Dendritic cell treated with granulocyte-macrophage colony-stimulating factor and Interleukin-4, amounts not matched to agents 40 ng/mL and 50 ng/mL, for 4 days (primary cell): ENCODE measurements around the gene DGKE.

Source experiments
- H3K27ac Mint-ChIP-seq: one replicate; pipeline ENCODE4 v1.8.0; 2022; ENCODE audit warnings: mild to moderate bottlenecking, mixed read lengths
- H3K27me3 Mint-ChIP-seq: one replicate; pipeline ENCODE4 v1.8.0; 2022; ENCODE audit warnings: mild to moderate bottlenecking, mixed read lengths
- H3K36me3 Mint-ChIP-seq: one replicate; pipeline ENCODE4 v1.8.0; 2022; ENCODE audit warnings: low read depth, mixed read lengths
- H3K4me1 Mint-ChIP-seq: one replicate; pipeline ENCODE4 v1.8.0; 2022; ENCODE audit warnings: low read depth, mixed read lengths
- H3K4me3 Mint-ChIP-seq: one replicate; pipeline ENCODE4 v1.8.0; 2022; ENCODE audit warnings: mild to moderate bottlenecking, moderate library complexity, mixed read lengths
- H3K9me3 Mint-ChIP-seq: one replicate; pipeline ENCODE4 v1.8.0; 2022; ENCODE audit warnings: mixed read lengths
- intact Hi-C: fragments of 100-400 bp; cut with micrococcal nuclease; formaldehyde crosslinking; loops from one replicate; pipeline ENCODE4 v1.15.0; 2022

Gene DGKE

DNA sequence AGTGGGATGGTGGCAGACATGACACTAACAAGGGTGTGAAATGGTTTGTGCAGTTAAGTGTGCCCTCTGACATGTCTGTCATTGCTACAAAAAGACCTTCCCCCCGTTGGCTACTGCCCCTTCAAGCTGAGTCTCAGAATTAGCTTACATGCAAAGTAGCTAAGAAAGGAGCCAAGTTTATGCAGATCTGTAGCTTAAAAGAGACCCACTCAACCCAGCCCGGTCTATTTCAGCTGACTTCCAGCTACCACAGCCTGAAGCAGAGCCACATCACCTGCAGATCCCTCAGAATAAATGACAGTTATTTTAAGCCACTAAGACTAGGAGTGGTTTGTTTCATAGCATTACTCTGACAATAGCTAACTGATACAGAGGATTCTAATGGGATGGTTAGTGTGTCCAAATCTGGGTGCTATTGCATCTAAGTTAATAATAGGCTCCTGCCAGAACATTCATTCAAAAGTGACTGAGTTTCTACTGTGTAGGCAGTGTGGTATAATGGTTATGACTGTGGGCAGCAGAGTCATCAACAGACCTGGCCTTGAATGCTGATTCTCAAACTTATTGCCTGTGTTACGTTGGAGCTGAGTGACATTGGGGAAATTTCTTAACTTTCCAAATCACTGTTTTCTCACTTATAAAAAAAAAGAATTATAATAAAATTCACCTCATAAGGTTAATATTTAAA, 12.0 kb upstream of the DGKE start:
- Mint-ChIP-seq H3K9me3 (no peaks in the 10 kb centered on the region), H3K27ac (no peak overlapping the region), H3K36me3 (no peaks in the 10 kb centered on the region), H3K4me1 (peaks cover 4% of the 10 kb centered on the region), H3K27me3 (peaks cover 5% of the 10 kb centered on the region), H3K4me3 (no peak overlapping the region)
- intact Hi-C loops, result no loop called here

DNA sequence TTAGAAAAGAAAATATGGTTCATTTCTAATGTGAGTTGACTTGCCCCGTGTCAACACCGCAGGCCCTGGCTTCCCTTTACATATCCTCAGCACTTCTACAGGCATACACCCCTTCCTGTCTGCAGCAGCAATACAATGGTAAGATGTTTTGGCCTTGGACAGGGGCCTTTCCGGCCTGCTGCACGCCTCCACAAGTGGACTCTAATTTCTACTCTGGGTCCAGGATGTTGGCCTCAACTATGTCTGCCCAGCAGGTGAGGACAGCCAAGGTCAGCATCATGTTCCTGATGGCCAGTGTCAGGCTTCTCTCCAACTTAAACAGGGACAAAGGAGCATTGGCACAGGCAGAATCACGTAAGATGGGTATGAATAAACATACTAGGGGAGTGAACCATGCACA, 11.2 kb upstream of the DGKE start:
- peaks cover 4% of the 10 kb centered on the region for H3K4me1 Mint-ChIP-seq
- H3K27me3 Mint-ChIP-seq, result peaks cover 5% of the 10 kb centered on the region
- no peaks in the 10 kb centered on the region for H3K36me3 Mint-ChIP-seq
- H3K4me3 Mint-ChIP-seq, result no peak overlapping the region
- H3K9me3 Mint-ChIP-seq, result no peaks in the 10 kb centered on the region
- no peak overlapping the region for H3K27ac Mint-ChIP-seq
- intact Hi-C loops, result no loop called here

- intact Hi-C loops, result no loop called here
Measured at GRCh38 chr17:56823848-56824247, 10.1 kb upstream of the DGKE start.

DNA sequence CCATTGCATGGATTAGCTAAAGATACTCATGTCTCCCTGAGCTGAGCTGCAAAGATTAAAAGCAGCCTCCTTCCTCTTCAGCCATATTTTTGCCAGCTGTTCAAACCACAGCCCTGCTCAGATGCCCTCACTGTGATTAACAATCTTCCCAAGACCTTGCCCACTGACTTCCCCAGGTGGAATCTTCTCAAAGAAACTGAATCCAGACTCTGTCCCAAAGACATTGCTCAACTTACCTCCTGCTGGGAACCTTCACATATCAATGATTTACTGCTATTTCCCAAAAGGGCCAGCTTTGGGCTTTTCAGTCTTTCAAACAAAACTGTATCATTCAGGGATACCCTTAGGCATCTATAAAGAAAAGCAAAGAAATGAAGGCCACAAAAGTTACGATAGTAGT, 9.4 kb upstream of the DGKE start:
- Mint-ChIP-seq H3K4me1 (peaks cover 3% of the 10 kb centered on the region), H3K36me3 (peaks cover 3% of the 10 kb centered on the region), H3K4me3 (no peak overlapping the region), H3K27me3 (peaks cover under 1% of the 10 kb centered on the region), H3K9me3 (no peaks in the 10 kb centered on the region), H3K27ac (no peak overlapping the region)
- intact Hi-C loops, result no loop called here

More at GRCh38 chr17:56823848-56824247, 10.1 kb upstream of the DGKE start:
- Mint-ChIP-seq H3K27ac (no peak overlapping the region), H3K4me3 (no peak overlapping the region), H3K9me3 (no peaks in the 10 kb centered on the region), H3K36me3 (no peaks in the 10 kb centered on the region), H3K27me3 (peaks cover 5% of the 10 kb centered on the region), H3K4me1 (peaks cover 4% of the 10 kb centered on the region)

GRCh38 chr17:56826611-56827414, 7.1 kb upstream of the DGKE start:
- Mint-ChIP-seq H3K27ac (no peak overlapping the region), H3K27me3 (no peaks in the 10 kb centered on the region), H3K9me3 (no peaks in the 10 kb centered on the region), H3K36me3 (peaks cover 17% of the 10 kb centered on the region), H3K4me3 (no peak overlapping the region), H3K4me1 (peaks cover 8% of the 10 kb centered on the region)
- intact Hi-C loops, result no loop called here

- peaks cover 17% of the 10 kb centered on the region for H3K36me3 Mint-ChIP-seq
- intact Hi-C loops, result loop anchor here (5.0 kb wide), 1 partner anchor 81 kb away; the partner anchor contains the start of gene TRIM25
- H3K4me3 Mint-ChIP-seq, result no peak overlapping the region
- H3K4me1 Mint-ChIP-seq, result peaks cover 31% of the 10 kb centered on the region
- H3K27me3 Mint-ChIP-seq, result peaks cover 8% of the 10 kb centered on the region
- no peak overlapping the region for H3K27ac Mint-ChIP-seq
- H3K9me3 Mint-ChIP-seq, result no peaks in the 10 kb centered on the region
Measured at GRCh38 chr17:56830726-56831368, 3.1 kb upstream of the DGKE start.

DNA sequence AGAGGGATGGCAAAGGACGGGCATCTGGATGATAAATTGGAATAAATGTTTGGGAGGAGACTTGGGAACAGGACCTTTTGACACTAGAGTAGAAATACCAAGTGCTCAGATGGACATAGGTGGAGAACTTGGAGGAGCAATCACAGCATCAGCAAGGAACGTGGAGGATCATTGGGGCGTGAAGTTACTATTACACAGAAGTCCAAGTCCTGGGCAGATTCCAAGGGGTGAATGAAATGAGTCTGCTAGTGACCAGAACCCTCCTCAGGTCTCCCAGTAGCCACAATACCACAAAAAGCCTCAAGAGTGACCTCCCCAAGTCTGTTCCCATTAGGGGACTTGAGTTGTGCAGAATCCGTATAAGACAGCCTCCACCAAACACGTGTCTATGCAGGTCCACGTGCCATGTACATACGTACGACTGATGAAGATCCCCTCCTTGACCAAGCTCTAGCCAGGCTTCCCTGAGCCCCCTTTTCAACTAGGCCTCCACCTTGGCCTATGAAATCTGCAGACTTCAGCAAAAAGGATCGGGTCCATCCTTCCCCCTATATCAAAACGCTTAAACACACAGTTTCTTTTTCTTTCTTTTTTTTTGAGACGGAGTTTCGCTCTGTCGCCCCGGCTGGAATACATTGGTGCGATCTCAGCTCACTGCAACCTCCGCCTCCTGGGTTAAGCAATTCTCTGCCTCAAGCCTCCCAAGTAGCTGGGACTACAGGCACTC, 2.4 kb upstream of the DGKE start:
- Mint-ChIP-seq H3K4me1 (peaks cover 33% of the 10 kb centered on the region), H3K27me3 (peaks cover 9% of the 10 kb centered on the region), H3K36me3 (peaks cover 17% of the 10 kb centered on the region), H3K27ac (no peak overlapping the region), H3K4me3 (no peak overlapping the region), H3K9me3 (no peaks in the 10 kb centered on the region)
- intact Hi-C loops, result loop anchor here (5.0 kb wide), 1 partner anchor 81 kb away; the partner anchor contains the start of gene TRIM25

- peaks cover 17% of the 10 kb centered on the region for H3K36me3 Mint-ChIP-seq
- H3K27ac Mint-ChIP-seq, result peak overlapping the region; percentile 70
- peaks cover 10% of the 10 kb centered on the region for H3K27me3 Mint-ChIP-seq
- peak overlapping the region; percentile 52 for H3K4me3 Mint-ChIP-seq
- intact Hi-C loops, result loop anchor here (5.0 kb wide), 1 partner anchor 80 kb away; the partner anchor contains the start of gene TRIM25
- H3K9me3 Mint-ChIP-seq, result no peaks in the 10 kb centered on the region
- peaks cover 42% of the 10 kb centered on the region for H3K4me1 Mint-ChIP-seq
Measured at GRCh38 chr17:56832446-56832845, 1.5 kb upstream of the DGKE start.

DNA sequence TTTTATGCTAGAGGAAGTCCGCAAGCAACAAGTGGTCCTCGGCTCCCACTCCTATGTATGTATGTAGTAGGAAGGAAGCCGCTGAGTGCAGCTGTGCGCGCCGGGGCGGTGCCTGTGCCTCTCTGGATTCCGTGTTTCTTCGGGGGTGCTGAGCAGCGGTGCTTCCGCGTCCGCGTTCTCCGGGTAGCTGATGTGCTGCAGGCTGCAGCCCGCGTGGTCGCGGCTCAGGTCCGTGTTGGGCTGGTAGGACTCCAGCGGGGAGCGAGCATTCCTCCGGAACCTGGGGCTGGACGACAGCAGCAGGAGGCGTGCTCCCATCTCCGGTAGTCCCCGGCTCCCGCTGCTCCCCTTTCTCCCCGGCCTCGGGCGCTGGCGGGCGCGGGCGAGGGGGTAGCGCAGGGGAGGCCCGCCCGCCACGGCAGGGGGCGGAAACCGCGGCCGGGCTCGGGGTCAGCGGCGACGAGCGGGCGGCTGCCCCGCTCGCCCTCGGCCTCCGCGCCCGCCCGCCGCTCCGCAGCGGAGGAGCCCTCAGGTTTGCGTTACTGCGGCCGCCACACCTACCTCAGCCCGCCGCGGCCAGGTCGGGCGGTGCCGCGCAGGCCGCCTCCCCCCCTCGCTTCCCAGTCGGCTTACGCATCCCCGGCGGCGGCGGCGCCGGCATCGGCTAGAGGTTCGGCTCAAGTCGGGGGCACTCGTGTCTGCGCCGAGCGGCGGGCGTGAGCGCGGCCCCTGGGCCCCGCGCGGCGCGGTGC, 718 bp upstream of the DGKE start:
- H3K27ac Mint-ChIP-seq, result peak overlapping the region; percentile 70
- peaks cover 10% of the 10 kb centered on the region for H3K27me3 Mint-ChIP-seq

DNA sequence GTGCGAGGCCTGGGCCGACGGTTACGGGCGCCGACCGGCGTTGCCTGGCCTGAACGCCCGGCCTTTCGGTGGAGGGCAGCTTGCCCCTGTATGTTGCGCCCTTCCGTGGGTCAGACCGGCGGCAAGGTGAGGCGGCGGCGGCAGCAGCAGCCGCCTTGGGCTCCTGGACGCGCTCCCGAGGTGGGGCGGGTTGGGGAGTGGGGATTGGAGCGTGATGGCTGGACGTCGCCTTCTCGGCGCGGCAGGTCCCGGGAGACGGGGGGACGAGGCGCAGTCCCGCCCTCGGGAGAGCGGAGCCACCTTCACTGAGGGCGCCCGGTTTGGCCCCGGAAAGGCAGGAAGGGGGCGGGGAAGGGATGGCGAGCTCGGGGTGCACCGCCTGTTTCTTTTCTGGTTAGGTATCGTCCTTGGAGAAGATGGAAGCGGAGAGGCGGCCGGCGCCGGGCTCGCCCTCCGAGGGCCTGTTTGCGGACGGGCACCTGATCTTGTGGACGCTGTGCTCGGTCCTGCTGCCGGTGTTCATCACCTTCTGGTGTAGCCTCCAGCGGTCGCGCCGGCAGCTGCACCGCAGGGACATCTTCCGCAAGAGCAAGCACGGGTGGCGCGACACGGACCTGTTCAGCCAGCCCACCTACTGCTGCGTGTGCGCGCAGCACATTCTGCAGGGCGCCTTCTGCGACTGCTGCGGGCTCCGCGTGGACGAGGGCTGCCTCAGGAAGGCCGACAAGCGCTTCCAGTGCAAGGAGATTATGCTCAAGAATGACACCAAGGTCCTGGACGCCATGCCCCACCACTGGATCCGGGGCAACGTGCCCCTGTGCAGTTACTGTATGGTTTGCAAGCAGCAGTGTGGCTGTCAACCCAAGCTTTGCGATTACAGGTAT, 671 bp downstream of the DGKE start:
- intact Hi-C loops, result loop anchor here (5.0 kb wide), 1 partner anchor 78 kb away; the partner anchor contains the start of gene TRIM25
- peak overlapping the region; percentile 74 for H3K27ac Mint-ChIP-seq
- H3K36me3 Mint-ChIP-seq, result peaks cover 13% of the 10 kb centered on the region

More for the DNA sequence above, 718 bp upstream of the DGKE start:
- H3K4me3 Mint-ChIP-seq, result peak overlapping the region; percentile 90
- H3K4me1 Mint-ChIP-seq, result peaks cover 48% of the 10 kb centered on the region
- H3K36me3 Mint-ChIP-seq, result peaks cover 17% of the 10 kb centered on the region
- intact Hi-C loops, result loop anchor here (5.0 kb wide), 1 partner anchor 79 kb away; the partner anchor contains the start of gene TRIM25
- H3K9me3 Mint-ChIP-seq, result no peaks in the 10 kb centered on the region

DNA sequence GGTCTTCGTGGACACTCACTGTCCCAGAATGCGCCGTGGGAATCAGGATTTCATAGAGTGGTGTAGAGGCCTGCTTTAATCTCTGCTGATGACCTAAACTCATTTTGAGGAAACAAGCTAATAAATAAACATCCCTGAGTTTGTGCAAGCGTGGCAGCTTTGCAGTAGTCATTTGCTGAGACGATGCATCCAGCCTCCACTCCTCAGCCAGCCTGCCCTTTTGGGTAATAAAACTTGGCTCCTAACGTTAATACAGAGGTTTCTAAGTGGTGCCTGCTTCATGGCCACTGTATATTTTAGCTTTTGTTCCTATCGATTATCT, 1.3 kb downstream of the DGKE start:
- Mint-ChIP-seq H3K9me3 (no peaks in the 10 kb centered on the region), H3K4me1 (peaks cover 48% of the 10 kb centered on the region), H3K4me3 (peak overlapping the region; percentile 79), H3K27me3 (peaks cover 10% of the 10 kb centered on the region), H3K27ac (peak overlapping the region; percentile 74), H3K36me3 (peaks cover 9% of the 10 kb centered on the region)
- intact Hi-C loops, result no loop called here

More for the DNA sequence above, 671 bp downstream of the DGKE start:
- Mint-ChIP-seq H3K4me1 (peaks cover 48% of the 10 kb centered on the region), H3K27me3 (peaks cover 10% of the 10 kb centered on the region), H3K9me3 (no peaks in the 10 kb centered on the region), H3K4me3 (peak overlapping the region; percentile 79)

DNA sequence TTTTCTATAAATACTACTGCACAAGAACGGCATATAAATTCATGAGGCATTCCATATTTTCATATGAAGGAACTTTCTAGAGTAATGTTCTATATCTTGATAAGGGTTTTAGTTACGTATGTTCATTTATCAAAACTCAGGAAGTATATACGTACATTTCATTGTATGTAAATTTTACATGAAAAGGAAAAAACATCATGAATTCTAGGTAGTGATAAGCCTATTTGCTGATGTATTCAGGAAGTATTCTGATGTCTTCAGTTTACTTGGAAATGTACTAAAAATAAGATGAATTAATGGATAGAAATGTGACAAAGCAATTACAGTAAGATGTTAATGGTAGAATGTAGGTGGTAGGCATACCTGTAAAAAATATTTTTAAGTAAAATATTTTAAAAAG, 4.7 kb downstream of the DGKE start:
- Mint-ChIP-seq H3K27ac (no peak overlapping the region), H3K4me3 (no peak overlapping the region), H3K4me1 (peaks cover 27% of the 10 kb centered on the region), H3K27me3 (peaks cover 10% of the 10 kb centered on the region), H3K36me3 (no peaks in the 10 kb centered on the region), H3K9me3 (no peaks in the 10 kb centered on the region)
- intact Hi-C loops, result no loop called here
